HG03354 (cell line): ENCODE measurements around the gene AKAP6.

ENCODE experiments used
- ATAC-seq: cut with Tn5 transposase; IDR thresholded peaks from one replicate; pipeline ENCODE4 v1.9.1; 2021; ENCODE audit warnings: mild to moderate bottlenecking; ENCODE audit not compliant: unreplicated experiment, poor library complexity, severe bottlenecking

AKAP6 gene

GRCh38 chr14:32677129-32677780 lies 348.2 kb downstream of the AKAP6 start:
- ATAC-seq = no peak

GRCh38 chr14:32678088-32678487 lies 349.0 kb downstream of the AKAP6 start:
- no peak for ATAC-seq

GRCh38 chr14:32679927-32680612 lies 351.0 kb downstream of the AKAP6 start:
- no peak for ATAC-seq

- ATAC-seq = no peak
These were observed 352.5 kb downstream of the AKAP6 start for GRCh38 chr14:32681598-32681997.

GRCh38 chr14:32682214-32682613 lies 353.1 kb downstream of the AKAP6 start:
- ATAC-seq = no peak

GRCh38 chr14:32683679-32684078 lies 354.6 kb downstream of the AKAP6 start:
- peak; percentile 43 for ATAC-seq

GRCh38 chr14:32688941-32689340 lies 359.8 kb downstream of the AKAP6 start:
- ATAC-seq = no peak

- ATAC-seq = no peak
These were observed 363.3 kb downstream of the AKAP6 start for GRCh38 chr14:32692441-32692840.

GRCh38 chr14:32693114-32693513 lies 364.0 kb downstream of the AKAP6 start:
- ATAC-seq = no peak

- ATAC-seq = no peak
These were observed 365.8 kb downstream of the AKAP6 start for GRCh38 chr14:32694795-32695449.

- no peak for ATAC-seq
These were observed 367.4 kb downstream of the AKAP6 start for GRCh38 chr14:32696325-32697091.

- no peak for ATAC-seq
These were observed 368.0 kb downstream of the AKAP6 start for GRCh38 chr14:32697114-32697513.

GRCh38 chr14:32697704-32698103 lies 368.6 kb downstream of the AKAP6 start:
- no peak for ATAC-seq

GRCh38 chr14:32698831-32699230 lies 369.7 kb downstream of the AKAP6 start:
- no peak for ATAC-seq

GRCh38 chr14:32701475-32701874 lies 372.4 kb downstream of the AKAP6 start:
- ATAC-seq = no peak

- no peak for ATAC-seq
These were observed 373.0 kb downstream of the AKAP6 start for GRCh38 chr14:32702088-32702487.

- peak; percentile 96 for ATAC-seq
These were observed 373.5 kb downstream of the AKAP6 start for GRCh38 chr14:32702562-32702961.

- ATAC-seq = no peak
These were observed 374.1 kb downstream of the AKAP6 start for GRCh38 chr14:32703183-32703621.

- no peak for ATAC-seq
These were observed 377.8 kb downstream of the AKAP6 start for GRCh38 chr14:32706721-32707519.
